Measurements from ENCODE around the gene SUPT7L. TPM values are rescaled to one million over a fixed set of nuclear protein-coding genes. Genes with fewer than 3 reads are reported as not detected.

The SUPT7L gene
- total RNA-seq, 1 experiment from 2014 or later, result 42.4 TPM

- H3K4me3 ChIP-seq (ENCODE audit: low read depth, low read length), result no peak overlapping the region
- no peaks in the 10 kb centered on the region for H3K27me3 ChIP-seq (replicated peaks; ENCODE audit: control insufficient read depth, insufficient read depth, low read length)
- no TSS peak for BruUV-seq (replicated peaks)
- TF ChIP-seq CTCF (IDR thresholded peaks at IDR 0.05; ENCODE audit: insufficient read depth in 1 of 2, low read depth in 1 of 2, low read length in 1 of 2, severe bottlenecking in 1 of 2, unreplicated experiment in 1 of 2), result no peak
- no peaks in the 10 kb centered on the region for H3K36me3 ChIP-seq (ENCODE audit: control insufficient read depth, insufficient read depth, low read length)
- ChIA-PET POLR2A (no interaction called here), CTCF (no interaction called here)
- peaks cover 11% of the 10 kb centered on the region for H3K4me1 Mint-ChIP-seq (ENCODE audit: low read depth, unreplicated experiment)
- peaks cover 2% of the 10 kb centered on the region; the same call in 1 of the 2 replicates for H3K4me1 ChIP-seq
- intact Hi-C loops (cut with micrococcal nuclease; ENCODE audit: unreplicated experiment), result no loop called here
- no peak overlapping the region for H3K4me3 Mint-ChIP-seq (ENCODE audit: unreplicated experiment)
- H3K36me3 Mint-ChIP-seq (ENCODE audit: insufficient read depth, unreplicated experiment), result peaks cover 66% of the 10 kb centered on the region
- H3K27ac Mint-ChIP-seq (ENCODE audit: unreplicated experiment), result no peak overlapping the region
- no peaks in the 10 kb centered on the region for H3K27me3 Mint-ChIP-seq (ENCODE audit: insufficient read depth, unreplicated experiment)
- no peak for DNase-seq
- H3K9me3 ChIP-seq, result no peaks in the 10 kb centered on the region
- no peaks in the 10 kb centered on the region for H3K9me3 Mint-ChIP-seq (ENCODE audit: unreplicated experiment)
Measured at GRCh38 chr2:27667446-27667845, 4.0 kb upstream of the SUPT7L start.

GRCh38 chr2:27664622-27665363 lies 1.4 kb upstream of the SUPT7L start:
- H3K4me1 Mint-ChIP-seq (ENCODE audit: low read depth, unreplicated experiment), result peaks cover 14% of the 10 kb centered on the region
- intact Hi-C loops (cut with micrococcal nuclease; ENCODE audit: unreplicated experiment), result no loop called here
- H3K9me3 ChIP-seq, result no peaks in the 10 kb centered on the region
- no peaks in the 10 kb centered on the region for H3K9me3 Mint-ChIP-seq (ENCODE audit: unreplicated experiment)
- TF ChIP-seq CTCF (IDR thresholded peaks at IDR 0.05; ENCODE audit: insufficient read depth in 1 of 2, low read depth in 1 of 2, low read length in 1 of 2, severe bottlenecking in 1 of 2, unreplicated experiment in 1 of 2), result no peak
- peaks cover 4% of the 10 kb centered on the region; the same call in 1 of the 2 replicates for H3K36me3 ChIP-seq (ENCODE audit: control insufficient read depth, insufficient read depth, low read length)
- H3K4me1 ChIP-seq, result peaks cover 6% of the 10 kb centered on the region; the same call in 1 of the 2 replicates
- no peak for DNase-seq
- ChIA-PET POLR2A (interaction anchor here (1.2 to 1.8 kb wide), 2 partner anchors 17 to 41 kb away, joined by 3 to 8 read pairs; no protein-coding TSS in a partner anchor), CTCF (interaction anchor here (1.0 to 2.4 kb wide), 2 partner anchors 18 to 24 kb away, joined by 4 to 22 read pairs; no protein-coding TSS in a partner anchor)
- peaks cover 68% of the 10 kb centered on the region for H3K36me3 Mint-ChIP-seq (ENCODE audit: insufficient read depth, unreplicated experiment)
- peak overlapping the region; percentile 60 for H3K4me3 ChIP-seq (ENCODE audit: low read depth, low read length)
- peak overlapping the region; percentile 99 for H3K4me3 Mint-ChIP-seq (ENCODE audit: unreplicated experiment)
- no peaks in the 10 kb centered on the region for H3K27me3 Mint-ChIP-seq (ENCODE audit: insufficient read depth, unreplicated experiment)
- BruUV-seq (replicated peaks), result no TSS peak
- H3K27ac Mint-ChIP-seq (ENCODE audit: unreplicated experiment), result peak overlapping the region; percentile 100
- H3K27me3 ChIP-seq (replicated peaks; ENCODE audit: control insufficient read depth, insufficient read depth, low read length), result no peaks in the 10 kb centered on the region

GRCh38 chr2:27664154-27664574 lies 750 bp upstream of the SUPT7L start:
- TF ChIP-seq CTCF (IDR thresholded peaks at IDR 0.05; ENCODE audit: insufficient read depth in 1 of 2, low read depth in 1 of 2, low read length in 1 of 2, severe bottlenecking in 1 of 2, unreplicated experiment in 1 of 2), result no peak
- peaks cover 14% of the 10 kb centered on the region for H3K4me1 Mint-ChIP-seq (ENCODE audit: low read depth, unreplicated experiment)
- BruUV-seq (replicated peaks), result TSS peak; percentile 84
- peaks cover 70% of the 10 kb centered on the region for H3K36me3 Mint-ChIP-seq (ENCODE audit: insufficient read depth, unreplicated experiment)
- no peaks in the 10 kb centered on the region for H3K9me3 Mint-ChIP-seq (ENCODE audit: unreplicated experiment)
- peak overlapping the region; percentile 99 for H3K4me3 Mint-ChIP-seq (ENCODE audit: unreplicated experiment)
- DNase-seq, result peak in 1 of 2 experiments; percentile 42
- CTCF ChIA-PET, result interaction anchor here (1.0 to 2.4 kb wide), 2 partner anchors 19 to 24 kb away, joined by 4 to 22 read pairs; no protein-coding TSS in a partner anchor
- no peaks in the 10 kb centered on the region for H3K27me3 Mint-ChIP-seq (ENCODE audit: insufficient read depth, unreplicated experiment)
- Histone ChIP-seq H3K36me3 (ENCODE audit: control insufficient read depth, insufficient read depth, low read length) (peaks cover 4% of the 10 kb centered on the region; the same call in 1 of the 2 replicates), H3K27me3 (replicated peaks; ENCODE audit: control insufficient read depth, insufficient read depth, low read length) (no peaks in the 10 kb centered on the region), H3K4me1 (peaks cover 6% of the 10 kb centered on the region; the same call in 1 of the 2 replicates), H3K9me3 (no peaks in the 10 kb centered on the region), H3K4me3 (ENCODE audit: low read depth, low read length) (peak overlapping the region; percentile 60)
- POLR2A ChIA-PET, result interaction anchor here (1.2 to 1.8 kb wide), 2 partner anchors 17 to 41 kb away, joined by 3 to 8 read pairs; no protein-coding TSS in a partner anchor
- peak overlapping the region; percentile 100 for H3K27ac Mint-ChIP-seq (ENCODE audit: unreplicated experiment)
- intact Hi-C loops (cut with micrococcal nuclease; ENCODE audit: unreplicated experiment), result no loop called here

Data from Caco-2 (cell line).